Choroid plexus epithelial cell (primary cell): ENCODE data around the gene MOV10L1.

Experiments used
- DNase-seq: peaks from one replicate; pipeline ENCODE4 v3.0.0-alpha.2; 2010; ENCODE audit warnings: low read depth
- H3K4me3 ChIP-seq: 2 replicates; pipeline ENCODE4 v1.5.1; 2011; ENCODE audit warnings: low read depth, mild to moderate bottlenecking, control low read depth, low read length, moderate library complexity
- TF ChIP-seq, protein P1 (sequence below): conservative IDR thresholded peaks from 2 replicates; pipeline ENCODE4 v1.5.1; 2011; ENCODE audit warnings: low read depth, mild to moderate bottlenecking, control low read depth, inconsistent platforms, low read length, moderate library complexity

The MOV10L1 gene

DNA sequence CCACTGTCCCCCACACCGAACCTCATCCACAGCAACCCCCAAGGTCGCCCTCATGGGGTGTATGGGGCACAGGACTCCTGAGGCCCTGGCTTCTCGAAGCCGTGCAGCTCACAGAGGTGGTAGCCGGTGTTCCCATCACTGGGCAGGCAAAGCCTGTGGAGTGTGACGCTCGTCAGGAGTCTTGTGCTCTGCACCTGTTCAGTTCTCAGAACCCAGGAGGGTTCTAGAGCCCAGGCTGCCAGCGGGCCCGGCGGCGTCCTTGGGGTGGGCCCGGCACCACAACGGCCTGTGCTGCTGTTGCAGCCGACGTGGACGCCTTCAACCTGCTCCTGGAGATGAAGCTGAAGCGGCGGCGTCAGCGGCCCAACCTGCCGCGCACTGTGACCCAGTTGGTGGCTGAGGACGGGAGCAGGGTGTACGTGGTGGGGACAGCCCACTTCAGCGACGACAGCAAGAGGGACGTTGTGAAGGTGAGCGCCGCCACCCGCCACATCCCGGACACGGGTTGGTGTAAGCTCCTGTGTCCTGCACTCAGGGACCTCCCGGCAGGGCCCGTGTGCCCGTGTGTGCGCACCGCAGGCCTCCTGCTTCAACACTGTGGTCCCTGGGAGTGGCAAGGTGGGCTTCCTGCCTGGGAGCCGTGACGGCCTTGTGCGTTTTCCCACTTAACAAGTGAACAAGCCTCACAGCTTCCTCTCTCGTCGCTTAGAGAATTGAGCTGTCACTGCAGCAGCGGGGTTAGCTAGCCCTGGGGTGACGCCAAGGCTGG lies 104.4 kb downstream of the MOV10L1 start:
- no peak for DNase-seq
- TF ChIP-seq, protein P1, sequence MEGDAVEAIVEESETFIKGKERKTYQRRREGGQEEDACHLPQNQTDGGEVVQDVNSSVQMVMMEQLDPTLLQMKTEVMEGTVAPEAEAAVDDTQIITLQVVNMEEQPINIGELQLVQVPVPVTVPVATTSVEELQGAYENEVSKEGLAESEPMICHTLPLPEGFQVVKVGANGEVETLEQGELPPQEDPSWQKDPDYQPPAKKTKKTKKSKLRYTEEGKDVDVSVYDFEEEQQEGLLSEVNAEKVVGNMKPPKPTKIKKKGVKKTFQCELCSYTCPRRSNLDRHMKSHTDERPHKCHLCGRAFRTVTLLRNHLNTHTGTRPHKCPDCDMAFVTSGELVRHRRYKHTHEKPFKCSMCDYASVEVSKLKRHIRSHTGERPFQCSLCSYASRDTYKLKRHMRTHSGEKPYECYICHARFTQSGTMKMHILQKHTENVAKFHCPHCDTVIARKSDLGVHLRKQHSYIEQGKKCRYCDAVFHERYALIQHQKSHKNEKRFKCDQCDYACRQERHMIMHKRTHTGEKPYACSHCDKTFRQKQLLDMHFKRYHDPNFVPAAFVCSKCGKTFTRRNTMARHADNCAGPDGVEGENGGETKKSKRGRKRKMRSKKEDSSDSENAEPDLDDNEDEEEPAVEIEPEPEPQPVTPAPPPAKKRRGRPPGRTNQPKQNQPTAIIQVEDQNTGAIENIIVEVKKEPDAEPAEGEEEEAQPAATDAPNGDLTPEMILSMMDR = no peak
- H3K4me3 ChIP-seq = no peak overlapping the region

DNA sequence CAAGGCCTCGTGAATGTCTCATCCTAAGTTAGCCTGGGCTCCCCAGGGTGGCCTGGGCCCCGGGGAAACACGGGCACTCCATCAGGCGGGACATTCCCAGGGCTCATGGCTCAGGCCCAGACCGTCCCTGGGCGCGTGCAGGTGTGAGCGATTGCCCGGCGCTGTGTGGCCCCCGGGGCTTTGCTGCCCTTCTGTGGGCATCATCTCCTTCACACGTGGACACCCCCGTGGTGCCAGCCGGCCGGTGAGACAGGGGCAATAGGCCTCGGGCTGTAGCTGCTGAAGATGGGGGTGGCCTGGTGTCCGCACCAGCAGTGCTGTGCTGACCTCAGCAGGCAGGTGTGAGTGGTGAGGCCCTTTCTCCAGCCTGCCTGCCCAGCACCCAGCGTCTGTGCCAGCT lies 106.5 kb downstream of the MOV10L1 start:
- DNase-seq = no peak
- H3K4me3 ChIP-seq = no peak overlapping the region
- TF ChIP-seq, protein P1 = no peak

DNA sequence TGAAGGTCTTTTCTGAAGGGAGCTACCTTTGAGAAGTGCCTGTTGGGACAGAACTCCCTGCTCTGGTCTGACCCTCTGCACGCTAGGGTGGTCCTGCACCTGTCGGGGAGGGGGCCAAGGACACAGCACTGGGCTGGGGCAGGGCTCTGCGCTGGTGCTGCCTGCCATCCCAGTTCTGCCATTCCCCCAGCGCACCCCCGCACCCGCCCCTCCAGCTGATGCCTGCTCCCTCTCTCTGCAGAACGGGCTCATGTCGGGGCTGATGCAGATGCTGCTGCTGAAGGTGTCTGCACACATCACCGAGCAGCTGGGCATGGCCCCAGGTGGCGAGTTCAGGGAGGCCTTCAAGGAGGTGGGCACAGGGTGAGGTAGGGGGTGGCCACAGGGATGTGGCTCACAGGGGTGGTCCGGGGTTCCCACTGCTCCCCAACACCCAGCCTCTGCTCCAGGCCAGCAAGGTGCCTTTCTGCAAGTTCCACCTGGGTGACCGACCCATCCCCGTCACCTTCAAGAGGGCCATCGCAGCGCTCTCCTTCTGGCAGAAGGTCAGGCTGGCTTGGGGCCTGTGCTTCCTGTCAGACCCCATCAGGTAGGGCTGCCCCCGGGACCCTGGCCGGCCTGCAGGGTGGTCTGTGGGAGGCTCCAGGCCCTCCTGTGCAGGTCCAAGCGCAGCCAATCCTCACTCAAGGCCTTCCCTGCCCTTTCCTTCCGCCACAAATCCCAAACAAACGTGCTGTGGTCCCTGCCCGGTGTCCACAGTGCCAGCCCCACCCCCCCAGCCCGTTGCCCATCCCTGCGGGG lies 107.4 kb downstream of the MOV10L1 start:
- DNase-seq = no peak
- H3K4me3 ChIP-seq = no peak overlapping the region
- TF ChIP-seq, protein P1 = no peak

DNA sequence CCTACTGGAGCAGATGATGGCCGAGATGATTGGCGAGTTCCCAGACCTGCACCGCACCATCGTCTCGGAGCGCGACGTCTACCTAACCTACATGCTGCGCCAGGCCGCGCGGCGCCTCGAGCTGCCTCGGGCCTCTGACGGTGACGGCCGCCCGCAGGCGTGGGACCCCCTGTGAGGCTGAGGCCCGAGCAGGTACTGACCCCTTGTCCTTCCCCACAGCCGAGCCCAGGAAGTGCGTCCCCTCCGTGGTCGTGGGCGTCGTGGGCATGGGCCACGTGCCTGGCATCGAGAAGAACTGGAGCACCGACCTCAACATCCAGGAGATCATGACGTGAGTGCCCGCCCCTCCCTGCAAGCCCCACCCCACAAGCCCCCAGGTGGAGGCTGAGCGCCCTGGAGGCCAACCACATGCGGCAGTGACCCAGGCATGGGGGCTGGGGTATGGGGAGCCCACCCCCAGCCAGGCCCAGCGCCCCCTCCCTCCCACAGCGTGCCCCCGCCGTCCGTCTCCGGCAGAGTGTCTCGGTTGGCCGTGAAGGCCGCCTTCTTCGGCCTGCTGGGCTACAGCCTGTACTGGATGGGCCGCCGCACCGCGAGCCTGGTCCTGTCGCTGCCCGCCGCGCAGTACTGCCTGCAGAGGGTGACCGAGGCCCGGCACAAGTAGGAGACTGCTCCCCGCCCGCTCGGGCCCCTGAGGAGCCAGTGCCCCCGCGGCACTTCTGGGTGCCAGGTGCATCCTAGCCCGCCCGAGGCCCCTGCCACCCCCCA lies 108.2 kb downstream of the MOV10L1 start:
- no peak overlapping the region for H3K4me3 ChIP-seq
- no peak for DNase-seq
- TF ChIP-seq, protein P1 = no peak

DNA sequence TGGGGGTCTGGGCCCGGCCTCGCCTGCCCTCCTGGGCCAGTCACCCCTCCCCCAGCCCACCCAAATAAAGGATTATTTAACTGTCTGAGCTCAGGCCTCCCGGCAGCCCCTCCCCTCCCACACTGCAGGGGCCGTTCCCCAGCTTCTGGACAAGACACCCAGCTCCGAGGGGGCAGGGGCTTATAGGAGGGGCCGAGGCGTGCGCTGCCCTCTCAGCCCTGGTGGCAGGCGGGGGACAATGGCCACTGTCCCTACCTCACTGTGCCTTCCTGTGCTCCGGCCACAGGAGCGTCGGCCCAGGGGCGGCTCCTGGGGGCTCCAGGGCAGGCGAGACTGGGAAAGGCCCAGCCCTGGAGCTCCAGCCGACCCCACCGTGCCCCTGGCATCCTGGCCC lies 108.8 kb downstream of the MOV10L1 start:
- H3K4me3 ChIP-seq = no peak overlapping the region
- no peak for DNase-seq
- TF ChIP-seq, protein P1 = no peak

DNA sequence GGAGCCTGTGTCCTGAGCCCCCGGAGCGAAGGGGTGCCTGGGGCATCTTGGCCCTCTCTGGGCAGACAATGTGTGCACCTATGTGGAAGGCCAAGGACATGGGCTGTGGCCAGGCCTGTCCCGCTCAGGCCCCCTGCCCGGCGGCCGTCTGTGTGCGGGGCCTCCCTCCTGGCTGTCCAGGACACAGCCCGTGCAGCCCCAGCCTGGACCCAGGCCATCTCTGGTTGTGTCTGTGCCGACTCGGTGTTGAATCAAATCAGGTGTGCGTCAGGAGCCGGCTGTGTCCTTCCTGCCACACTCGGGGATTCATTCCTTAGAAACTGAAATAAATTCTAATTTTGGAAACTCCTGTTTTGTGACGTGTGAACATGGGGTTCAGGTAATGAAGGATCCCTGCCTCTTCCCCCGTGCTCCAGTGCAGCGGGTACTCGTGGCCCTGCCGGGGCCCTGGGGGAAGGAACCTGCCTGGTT lies 109.5 kb downstream of the MOV10L1 start:
- TF ChIP-seq, protein P1 = no peak
- H3K4me3 ChIP-seq = no peak overlapping the region
- DNase-seq = no peak
